ENCODE results near the gene ADAMTS4.

DNA sequence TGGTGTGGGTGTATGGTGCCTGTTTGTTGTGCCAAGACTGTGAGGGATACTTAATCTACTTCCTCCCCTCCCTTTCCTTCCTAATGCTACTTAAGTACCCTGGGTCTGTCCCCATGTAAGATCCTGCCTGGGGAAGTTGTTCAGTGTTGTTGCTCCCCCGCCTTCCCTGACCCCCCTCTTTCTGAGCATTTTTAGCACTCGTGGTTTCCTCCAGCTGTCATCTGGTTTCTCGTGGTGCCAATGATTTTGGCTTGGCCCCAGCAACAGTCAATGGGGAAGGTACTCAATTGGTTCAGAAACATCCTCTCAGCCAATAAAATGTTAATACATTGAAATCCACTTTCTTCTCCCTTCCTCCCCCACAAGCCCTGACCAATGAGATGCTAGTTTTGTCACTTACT lies 13.6 kb downstream of the ADAMTS4 start:
- TF ChIP-seq POLR2AphosphoS5 (IDR thresholded peaks at IDR 0.05): peak in 1 of 4 donors; percentile 56
- no peak for TF ChIP-seq CTCF (IDR thresholded peaks at IDR 0.05)
- TF ChIP-seq EP300 (IDR thresholded peaks at IDR 0.05): no peak

Measured in sigmoid colon (tissue), 4 donors.